ENCODE data around the gene BEST3.
"Not testable (repeated sequence)": the region's sequence is repeated elsewhere in the genome, so short reads cannot be mapped to it uniquely, and the experiment has no call there.

Gene BEST3

DNA sequence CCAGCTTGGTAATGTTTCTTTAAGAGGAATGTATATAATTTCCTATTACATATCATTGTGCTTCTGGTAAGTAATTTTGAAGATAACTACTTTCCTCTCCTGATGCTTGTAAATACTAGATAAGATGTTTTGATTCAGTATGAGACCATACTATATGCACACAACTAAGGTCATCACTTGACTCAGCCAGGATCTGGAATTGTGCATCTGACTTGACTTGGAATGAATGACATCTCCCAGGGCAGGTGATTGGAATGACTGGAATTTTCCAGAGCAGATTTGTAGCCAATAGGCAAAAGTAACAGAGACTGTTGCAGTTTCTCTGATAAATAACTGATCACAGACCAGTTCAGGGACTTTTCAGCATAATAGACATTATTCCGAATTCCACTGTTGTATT is 11.1 kb downstream of the BEST3 start:
- no peak for DNase-seq (ENCODE audit: low read depth)

DNA sequence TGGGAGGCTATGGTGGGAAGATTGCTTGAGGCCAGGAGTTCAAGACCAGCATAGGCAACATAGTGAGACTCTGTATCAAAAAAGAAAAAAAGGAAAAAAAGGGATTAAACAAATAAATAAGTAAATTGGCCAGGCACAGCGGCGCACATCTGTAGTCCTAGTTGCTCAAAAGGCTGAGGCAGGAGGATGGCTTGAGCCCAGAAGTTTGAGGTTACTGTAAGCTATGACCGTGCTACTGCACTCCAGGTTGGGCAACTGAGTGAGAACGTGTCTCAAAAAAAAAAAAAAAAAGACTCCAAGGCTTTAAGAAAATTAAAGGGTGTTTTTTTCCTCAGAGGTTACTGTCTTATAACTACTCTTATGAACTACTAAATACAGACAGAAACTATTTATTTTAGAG is 11.7 kb downstream of the BEST3 start:
- DNase-seq (ENCODE audit: low read depth), result no peak

DNA sequence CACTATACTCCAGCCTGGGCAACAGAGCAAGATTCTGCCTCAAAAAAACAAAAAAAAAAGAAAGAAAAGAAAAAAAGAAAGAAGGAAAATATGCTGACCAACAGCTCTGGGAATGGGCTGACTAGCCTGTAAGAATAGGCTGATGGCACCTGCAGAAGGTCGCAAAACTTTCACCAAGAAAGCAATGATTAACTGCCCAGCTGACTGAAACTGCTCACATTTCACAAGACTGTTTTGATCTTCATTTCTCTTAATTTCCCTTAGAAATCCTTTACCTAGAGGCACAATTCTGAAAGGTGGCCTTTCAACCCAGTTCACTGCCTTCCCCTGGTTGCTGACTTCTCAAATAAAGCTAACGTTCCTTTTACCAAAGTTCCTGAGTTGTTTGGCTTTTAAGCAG is 12.4 kb downstream of the BEST3 start:
- no peak for DNase-seq (ENCODE audit: low read depth)

DNA sequence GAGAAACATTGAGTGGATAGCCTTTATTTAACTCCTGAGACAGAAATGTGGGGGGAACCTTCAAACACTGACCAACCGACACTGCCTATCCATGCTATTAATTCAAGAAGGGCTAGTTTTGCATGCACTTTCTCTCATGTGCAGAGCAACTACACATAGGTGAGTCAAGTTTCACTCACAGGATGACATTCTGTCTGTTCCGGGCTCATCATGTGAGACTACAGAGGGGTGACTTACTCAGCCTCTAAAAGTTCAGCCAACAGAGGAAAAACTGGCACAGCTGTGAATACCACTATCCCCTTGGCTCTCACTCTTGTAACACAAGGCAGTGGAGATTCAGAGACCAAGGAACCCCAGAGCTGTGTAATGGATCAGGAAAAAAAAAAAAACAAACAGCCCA is 13.3 kb downstream of the BEST3 start:
- DNase-seq (ENCODE audit: low read depth), result no peak

DNA sequence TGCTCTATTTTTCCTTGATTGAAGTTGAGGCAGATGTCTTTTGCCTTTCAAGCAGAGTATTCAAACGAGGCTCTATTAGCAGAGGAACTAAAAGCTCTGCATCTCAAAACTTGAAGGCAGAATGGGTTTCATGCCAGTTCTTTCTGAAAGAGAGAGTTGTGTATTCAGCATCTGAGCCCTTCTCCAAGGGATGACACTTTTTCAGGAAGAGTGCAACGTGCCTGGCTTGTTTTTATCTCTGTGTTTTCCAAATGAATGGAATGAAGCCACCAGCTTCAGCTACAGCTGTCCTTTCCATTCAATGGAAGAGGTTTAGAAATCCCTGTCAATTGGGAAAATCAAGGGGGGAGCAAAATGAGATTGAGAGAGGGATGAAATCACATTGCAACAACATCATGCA is 14.6 kb downstream of the BEST3 start:
- DNase-seq (ENCODE audit: low read depth), result no peak

DNA sequence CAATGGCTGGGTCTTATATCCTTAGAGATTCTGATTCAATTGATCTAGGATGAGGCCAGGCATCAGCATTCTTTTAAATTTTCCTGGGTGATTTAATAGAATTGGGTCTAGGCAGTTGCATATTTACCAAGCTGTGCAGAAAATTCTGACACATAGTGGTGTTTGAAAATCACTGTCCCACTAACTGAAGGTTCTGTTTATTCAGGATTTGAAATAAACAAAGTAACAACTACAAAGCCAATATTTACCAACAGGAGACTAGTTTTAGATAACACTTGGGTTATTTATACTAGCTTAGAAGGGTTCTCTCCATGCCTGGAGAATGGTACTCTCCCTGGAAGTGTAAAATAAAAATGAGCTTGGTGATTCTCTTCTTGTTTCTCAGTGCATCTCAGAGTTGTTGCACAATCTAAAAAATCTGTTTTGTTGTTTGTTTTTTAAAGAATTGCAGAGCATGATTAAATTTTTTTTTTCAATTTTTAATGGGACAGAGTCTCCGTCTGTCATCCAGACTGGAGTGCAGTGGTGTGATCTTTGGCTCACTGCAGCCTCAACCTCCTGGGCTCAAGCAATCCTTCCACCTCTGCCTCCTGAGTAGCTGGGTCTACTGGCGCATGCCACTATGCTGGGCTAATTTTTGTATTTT is 16.9 kb downstream of the BEST3 start:
- DNase-seq (ENCODE audit: low read depth), result no peak

DNA sequence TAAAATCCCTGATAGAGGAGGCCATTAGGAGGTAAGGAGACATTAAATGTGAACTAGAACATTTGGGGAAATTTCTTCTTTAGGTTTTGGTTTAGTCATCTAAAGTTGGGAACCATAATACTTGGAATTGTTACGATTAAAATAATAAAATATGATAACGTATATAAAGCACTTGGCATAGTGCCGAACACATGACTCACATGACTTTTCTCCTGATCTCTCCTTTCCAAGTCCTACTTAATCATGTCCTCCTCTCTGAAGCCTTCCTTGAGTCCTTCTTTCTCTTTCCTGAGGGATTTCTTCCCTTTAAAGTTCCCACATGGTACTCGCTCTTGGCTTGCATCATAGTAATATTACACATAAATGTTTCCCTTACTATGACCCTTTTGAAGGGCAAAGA is 20.0 kb downstream of the BEST3 start:
- DNase-seq (ENCODE audit: low read depth), result no peak

DNA sequence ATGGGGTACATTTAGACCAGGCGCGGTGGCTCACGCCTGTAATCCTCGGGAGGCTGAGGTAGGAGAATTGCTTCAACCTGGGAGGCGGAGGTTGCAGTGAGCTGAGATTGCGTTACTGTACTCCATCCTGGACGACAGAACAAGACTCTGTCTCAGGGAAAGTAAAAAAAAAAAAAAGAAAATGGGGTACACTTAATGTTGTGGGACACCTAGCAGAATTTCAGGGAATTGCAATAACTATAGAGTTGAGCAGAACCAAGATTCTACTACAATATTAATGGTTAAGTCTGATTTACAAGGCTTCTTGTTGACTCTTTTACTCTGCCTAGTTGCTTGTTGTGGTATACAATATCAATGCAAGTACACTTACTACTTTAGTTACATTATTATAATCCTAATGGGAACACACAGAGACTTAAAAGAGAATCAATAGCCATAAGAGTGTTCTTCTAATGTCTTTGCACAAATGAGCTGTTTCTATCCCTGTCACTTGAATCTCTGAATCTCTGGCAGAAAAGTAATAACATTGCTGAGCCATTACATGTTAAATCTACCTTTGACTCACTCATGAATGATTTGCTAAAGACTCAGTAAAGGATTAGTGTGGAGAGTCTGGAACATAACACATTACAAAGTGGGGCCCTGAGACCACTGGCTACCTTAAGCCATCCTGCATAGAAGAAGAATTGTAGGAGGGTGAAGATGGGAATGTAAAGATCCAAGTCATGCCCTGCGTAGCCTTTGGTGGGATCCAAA is 22.7 kb downstream of the BEST3 start:
- no peak for DNase-seq (ENCODE audit: low read depth)

DNA sequence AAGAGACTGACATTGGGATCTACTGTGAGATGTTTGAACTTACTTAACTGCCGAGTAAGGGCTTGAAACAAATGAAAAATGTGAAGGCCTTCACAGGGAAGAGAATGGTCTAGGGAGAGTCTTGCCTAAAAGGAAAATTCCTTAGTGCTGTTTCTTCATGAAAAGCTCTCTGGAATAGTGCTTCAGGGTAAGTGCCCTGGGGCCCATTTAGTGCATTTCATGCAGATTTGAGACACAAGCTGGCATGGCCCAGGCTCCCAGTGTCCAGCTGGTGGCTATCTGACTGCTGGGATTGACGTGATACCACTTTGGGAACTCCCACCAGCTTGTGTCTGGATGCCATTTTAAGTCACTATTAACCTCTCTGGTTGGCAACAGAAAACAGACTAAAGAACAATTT is 26.9 kb downstream of the BEST3 start:
- no peak for DNase-seq (ENCODE audit: low read depth)

DNA sequence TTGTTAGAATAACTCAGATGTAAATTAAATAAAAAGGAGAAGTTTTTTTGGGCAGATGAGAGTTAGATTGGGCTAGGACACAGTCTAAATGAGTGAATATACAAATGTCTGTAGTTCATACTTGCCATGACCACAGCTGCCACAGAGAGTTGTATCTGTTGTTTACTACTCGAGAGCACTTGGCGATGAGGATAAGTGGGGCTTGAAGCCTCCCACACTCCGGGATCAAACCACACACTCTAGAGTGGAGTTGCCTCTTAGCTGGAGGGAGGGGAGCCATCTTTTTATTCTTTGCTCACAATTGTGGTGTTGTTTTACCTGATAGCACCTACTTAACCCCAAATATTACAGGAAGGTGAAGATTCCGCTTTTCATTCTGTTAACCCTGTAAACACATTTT is 27.5 kb downstream of the BEST3 start:
- no peak for DNase-seq (ENCODE audit: low read depth)

DNA sequence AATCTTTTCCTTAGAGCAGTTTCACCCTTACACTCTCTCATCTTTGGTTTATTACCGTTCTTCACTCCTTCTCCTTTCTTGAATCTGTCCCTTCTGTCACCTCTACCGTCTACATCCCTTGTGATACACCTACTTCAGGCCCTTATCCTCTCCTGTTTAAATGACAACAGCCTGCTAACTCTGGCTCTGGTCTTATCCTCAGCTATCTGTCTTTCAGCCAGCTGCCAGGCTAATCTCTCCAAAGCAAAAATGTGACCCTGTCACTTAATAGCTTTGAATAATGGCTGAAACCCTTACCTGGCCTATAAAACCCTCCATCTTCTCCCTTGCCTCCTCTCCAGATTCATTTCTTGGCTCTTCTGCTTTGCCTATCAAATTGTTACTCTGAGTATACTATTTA is 32.3 kb downstream of the BEST3 start:
- no peak for DNase-seq (ENCODE audit: low read depth)

DNA sequence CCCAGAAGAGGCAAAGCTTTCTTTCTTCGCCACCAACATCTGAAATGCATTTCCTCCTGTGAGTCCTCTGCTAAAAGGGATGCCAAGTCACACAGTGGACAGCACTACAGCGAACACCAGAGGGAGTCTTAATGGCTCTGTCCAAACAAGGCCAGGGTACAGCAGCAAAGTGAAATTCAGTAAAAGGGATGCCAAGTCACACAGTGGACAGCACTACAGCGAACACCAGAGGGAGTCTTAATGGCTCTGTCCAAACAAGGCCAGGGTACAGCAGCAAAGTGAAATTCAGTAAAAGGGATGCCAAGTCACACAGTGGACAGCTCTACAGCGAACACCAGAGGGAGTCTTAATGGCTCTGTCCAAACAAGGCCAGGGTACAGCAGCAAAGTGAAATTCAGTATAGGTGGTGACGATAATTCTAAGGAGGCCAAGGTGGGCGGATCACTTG is 34.1 kb downstream of the BEST3 start:
- not testable (repeated sequence) for DNase-seq (ENCODE audit: low read depth)

DNA sequence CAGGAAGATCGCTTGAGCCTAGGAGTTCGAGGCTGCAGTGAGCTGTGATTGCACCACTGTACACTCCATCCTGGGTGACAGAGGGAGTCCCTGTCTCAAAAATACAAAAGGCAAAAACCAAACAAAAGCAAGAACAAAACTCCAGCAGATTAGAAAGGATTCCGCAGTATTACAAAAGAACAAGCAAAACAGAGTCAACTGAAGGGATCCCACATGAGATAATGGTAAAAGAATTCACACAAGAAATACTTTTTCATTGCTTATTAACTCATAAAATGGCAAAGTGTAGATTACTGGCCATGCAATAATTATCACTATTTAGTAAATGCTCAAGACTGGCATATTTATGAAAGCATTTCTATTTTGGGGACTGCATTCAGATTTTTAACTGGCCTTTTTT is 35.4 kb downstream of the BEST3 start:
- no peak for DNase-seq (ENCODE audit: low read depth)

DNA sequence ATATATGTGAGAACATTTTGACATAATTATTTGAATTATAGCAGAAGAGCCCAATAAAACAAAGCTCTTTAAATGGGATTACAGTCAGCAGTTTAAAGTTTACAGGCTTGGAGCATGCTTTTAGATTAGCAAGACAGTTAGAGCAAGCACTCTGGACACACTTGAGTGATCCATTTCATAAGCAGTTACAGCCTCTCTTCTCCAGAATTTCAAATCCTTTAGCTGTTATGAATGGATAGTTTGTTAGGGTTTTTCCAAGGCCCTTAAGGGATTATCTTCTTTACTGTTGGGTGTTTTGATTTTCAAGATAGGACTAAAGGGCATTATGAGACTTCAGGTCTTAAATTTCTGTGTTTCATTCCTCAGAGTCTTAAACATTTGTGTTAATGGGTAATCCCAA is 36.3 kb downstream of the BEST3 start:
- DNase-seq (ENCODE audit: low read depth), result no peak

DNA sequence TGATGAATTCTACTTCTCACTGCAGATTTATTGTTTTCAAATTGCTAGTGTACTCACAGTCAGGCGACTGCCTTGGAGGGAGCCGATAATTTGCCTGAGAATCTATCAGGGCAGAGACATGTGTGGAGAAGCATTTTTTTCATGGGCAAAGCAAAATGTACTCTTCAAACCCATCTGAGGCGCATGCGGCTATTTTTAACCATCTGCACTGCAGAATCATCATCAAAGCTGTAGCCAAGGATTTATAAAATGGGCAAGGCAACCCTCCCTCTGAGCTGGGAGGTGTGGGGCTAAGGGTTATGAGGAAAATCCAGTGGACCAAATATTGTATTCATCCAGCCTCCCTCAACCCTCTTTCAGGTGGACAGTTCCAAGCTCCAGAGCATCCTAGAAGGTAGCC is 37.7 kb downstream of the BEST3 start:
- DNase-seq (ENCODE audit: low read depth), result no peak

DNA sequence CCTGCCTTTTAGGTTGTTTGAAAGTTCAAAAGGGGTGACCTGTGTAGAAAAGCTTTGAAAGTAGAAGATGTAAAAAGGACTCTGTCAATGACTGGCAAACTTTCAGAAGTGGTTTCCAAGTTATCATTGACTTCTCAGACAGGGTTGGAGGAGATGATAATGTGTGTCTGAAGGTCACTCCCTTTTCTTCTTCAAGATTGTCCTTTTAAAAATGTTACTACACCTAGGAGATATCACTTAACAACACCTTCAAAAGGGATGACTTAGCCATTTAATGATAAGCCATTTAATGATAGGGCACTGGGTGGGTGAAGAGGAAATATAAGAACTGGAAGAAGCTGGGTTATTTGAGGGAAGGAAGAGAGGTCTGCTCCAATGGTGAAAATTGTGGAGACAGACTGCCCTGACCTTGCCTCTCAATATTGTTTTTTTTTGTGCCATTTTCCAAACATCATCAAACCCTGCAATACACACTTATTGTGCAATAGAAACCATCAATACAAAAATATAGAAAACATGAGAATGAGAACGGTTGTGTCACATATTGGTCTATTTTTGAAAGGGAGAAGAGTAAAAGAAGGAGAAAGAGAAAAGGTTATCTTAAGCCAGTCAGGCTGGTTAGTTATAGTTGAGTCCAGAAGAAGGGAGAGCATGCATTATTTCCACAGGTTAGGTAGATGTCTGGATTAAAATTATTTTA is 38.8 kb downstream of the BEST3 start:
- no peak for DNase-seq (ENCODE audit: low read depth)

DNA sequence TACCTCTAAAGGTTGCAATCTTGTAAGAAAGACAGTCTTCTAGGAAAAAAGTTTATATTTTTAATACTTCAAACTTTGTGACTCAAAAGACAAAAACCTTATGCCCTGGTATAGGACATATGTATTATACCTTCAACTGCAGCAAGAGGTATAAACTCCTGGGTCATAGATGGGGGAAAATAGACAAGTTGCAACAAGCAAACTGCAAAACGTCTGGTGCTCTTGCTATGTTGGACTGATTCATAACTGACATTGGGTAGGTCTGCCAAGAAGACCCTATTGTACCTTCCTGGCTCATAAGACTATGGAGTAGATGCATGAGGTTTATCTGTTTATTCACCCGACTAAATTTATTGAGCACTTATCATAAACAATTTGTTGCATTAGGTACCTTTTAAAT is 40.9 kb downstream of the BEST3 start:
- no peak for DNase-seq (ENCODE audit: low read depth)

DNA sequence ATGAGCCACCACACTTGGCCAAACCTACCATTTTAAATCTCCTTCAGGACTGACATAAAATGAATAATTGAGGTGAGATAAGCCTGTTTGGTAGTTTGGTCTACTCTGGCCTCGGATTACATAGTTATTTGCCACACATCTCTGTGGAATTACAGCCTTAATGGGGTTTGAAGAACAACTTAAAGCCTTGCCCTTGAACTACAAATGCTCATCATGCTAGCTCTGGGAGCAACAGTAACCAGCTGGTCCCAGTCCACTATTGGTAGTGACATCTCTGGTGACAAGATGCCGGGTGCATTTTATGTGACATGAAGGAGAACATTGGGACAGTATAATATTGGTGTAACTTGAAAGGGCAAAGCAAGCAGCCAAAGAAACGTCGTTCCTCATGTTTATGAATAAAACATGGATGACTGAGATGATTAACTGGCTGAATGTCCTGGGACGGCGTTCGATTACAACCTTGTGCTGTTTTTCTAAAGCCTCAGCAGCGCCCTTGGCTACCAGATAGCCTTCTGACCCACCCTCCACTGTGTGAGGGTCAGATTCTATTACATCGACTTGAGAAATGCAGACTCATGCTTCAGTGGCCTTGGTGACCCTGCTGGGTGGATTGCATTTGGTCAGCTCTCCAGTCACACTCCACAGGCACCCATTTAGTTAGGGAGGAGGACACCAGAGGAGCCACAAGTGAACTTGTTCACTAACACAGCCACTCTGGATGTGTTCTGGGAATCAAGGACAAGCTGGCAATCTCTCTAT is 41.5 kb downstream of the BEST3 start:
- no peak for DNase-seq (ENCODE audit: low read depth)

DNA sequence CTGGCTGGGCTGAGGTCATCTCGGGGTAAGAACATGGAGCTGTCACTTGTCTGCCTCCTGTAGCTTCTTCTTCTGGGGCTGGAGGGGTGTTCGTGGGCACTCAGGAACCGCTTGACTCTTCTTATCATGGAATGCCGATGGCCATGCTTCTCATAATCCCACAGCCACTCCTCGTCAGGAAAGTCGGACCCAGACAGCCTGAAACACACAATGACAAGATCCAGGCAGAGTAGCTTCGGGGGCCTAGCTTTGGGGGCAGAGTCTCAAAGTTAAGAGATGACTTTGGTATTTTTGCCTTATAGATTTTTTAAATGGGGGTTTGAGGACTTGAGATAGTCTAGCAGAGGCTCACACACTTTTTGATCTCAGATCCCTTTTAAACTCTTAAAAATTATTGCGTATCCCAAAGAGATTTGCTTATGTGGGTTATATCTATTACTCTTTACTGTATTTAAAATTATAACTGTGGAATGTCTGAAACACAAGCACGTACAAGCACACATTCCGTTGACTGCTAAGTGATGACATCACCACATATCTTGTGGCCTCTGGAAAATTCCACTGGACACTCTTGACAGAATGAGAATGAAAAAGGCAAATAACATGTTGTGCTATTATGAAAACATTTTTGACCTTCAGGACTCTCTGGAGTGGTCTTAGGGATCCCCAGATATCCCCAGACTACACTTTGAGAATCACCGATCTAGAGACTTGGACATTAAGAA is 43.3 kb downstream of the BEST3 start:
- DNase-seq (ENCODE audit: low read depth), result no peak

DNA sequence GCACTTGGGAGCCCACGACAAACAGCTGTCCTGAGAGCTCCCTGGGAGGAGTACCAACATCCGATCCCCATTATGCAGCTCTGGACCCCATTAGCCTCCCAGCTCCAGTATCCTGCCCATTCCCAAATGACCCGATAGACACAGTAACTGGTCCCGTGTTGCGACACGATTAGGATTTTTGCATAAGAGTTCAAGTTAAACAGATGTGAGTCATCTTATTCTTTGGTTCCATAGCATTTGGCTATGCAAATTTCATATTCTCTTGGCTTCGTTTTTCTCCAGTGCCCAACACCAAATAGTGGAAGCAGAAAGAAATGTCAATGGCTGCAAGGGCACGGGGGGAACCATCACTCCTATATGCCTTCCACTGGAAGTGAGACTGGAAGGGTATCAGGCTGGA is 45.4 kb downstream of the BEST3 start:
- DNase-seq (ENCODE audit: low read depth), result no peak

DNA sequence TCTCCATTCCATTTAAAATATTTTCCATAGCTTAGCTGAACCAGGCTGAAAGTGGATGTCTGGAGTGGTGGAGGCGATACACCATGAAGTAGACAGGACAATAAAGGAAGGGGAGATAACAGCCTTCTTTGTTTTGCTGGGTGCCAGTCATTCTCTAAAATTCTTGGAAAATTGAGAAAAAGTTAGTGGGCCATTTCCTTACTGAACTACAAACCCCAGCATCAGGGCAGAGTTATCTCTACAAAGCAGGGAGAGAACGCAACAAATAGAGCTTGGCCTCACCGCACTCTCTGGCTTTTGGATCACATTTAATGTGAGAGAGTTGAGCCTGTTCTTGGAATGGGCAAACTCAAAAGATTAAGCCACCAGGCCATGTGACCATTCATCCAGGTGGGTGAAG is 47.2 kb downstream of the BEST3 start:
- DNase-seq (ENCODE audit: low read depth), result no peak

DNA sequence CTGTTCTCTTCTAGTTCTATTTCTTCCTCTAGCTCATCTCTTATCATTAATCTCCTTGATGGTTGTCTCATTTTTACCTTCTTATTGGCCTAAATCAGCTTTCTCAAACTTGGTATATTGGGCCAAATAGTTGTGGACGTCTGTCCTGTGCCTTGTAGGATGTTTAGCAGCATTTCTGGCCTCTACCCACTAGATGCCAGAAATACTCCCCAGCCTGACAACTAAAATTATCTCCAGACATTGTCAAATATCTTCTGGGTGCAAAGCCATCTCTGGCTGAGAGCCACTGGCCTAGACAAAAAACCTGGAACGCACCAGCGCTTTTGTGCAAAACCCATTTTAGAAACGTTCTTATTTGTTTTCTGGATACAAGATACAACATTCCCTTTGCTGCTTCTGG is 49.6 kb downstream of the BEST3 start:
- no peak for DNase-seq (ENCODE audit: low read depth)
